AG20443 (cell line): ENCODE measurements around the gene EVPL.

ENCODE experiments used
- DNase-seq: peaks from one replicate; pipeline ENCODE4 v3.0.0; 2012; ENCODE audit warnings: low spot score, mixed read lengths

Gene EVPL

GRCh38 chr17:75959051-75959838, 67.9 kb downstream of the EVPL start:
- no peak for DNase-seq
